WI38 (cell line): Measurements from ENCODE around the gene RSPH1.

Source experiments
- H3K4me3 ChIP-seq: 2 replicates; pipeline ENCODE4 v1.5.1; 2011; ENCODE audit warnings: low read depth, mild to moderate bottlenecking, control low read depth, low read length
- TF ChIP-seq, protein P1 (sequence below): IDR thresholded peaks from 2 replicates; pipeline ENCODE4 v1.5.1; 2012; ENCODE audit warnings: low read depth, mild to moderate bottlenecking, control low read depth, low read length

Gene RSPH1

GRCh38 chr21:42475526-42476387 is 20.3 kb downstream of the RSPH1 start:
- TF ChIP-seq, protein P1, sequence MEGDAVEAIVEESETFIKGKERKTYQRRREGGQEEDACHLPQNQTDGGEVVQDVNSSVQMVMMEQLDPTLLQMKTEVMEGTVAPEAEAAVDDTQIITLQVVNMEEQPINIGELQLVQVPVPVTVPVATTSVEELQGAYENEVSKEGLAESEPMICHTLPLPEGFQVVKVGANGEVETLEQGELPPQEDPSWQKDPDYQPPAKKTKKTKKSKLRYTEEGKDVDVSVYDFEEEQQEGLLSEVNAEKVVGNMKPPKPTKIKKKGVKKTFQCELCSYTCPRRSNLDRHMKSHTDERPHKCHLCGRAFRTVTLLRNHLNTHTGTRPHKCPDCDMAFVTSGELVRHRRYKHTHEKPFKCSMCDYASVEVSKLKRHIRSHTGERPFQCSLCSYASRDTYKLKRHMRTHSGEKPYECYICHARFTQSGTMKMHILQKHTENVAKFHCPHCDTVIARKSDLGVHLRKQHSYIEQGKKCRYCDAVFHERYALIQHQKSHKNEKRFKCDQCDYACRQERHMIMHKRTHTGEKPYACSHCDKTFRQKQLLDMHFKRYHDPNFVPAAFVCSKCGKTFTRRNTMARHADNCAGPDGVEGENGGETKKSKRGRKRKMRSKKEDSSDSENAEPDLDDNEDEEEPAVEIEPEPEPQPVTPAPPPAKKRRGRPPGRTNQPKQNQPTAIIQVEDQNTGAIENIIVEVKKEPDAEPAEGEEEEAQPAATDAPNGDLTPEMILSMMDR = no peak
- H3K4me3 ChIP-seq = no peak overlapping the region

DNA sequence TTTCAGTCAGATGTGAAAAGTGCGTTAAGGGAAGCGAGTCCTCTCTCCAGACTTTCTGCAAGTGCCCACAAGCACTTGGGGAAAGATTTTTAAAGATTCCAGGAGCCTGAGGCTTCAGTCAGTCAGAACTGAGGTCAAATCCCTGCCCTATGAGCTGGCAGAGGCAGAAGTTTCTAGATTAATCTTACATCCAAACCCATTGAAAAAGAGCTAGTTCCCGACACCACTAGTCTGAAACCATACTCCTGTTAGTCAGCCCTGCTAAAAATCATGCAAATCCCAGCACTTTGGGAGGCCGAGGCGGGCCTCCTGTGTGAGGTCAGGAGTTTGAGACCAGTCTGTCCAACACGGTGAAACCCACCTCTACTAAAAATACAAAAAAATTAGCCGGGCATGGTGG is 21.0 kb downstream of the RSPH1 start:
- H3K4me3 ChIP-seq = no peak overlapping the region
- TF ChIP-seq, protein P1 = no peak

DNA sequence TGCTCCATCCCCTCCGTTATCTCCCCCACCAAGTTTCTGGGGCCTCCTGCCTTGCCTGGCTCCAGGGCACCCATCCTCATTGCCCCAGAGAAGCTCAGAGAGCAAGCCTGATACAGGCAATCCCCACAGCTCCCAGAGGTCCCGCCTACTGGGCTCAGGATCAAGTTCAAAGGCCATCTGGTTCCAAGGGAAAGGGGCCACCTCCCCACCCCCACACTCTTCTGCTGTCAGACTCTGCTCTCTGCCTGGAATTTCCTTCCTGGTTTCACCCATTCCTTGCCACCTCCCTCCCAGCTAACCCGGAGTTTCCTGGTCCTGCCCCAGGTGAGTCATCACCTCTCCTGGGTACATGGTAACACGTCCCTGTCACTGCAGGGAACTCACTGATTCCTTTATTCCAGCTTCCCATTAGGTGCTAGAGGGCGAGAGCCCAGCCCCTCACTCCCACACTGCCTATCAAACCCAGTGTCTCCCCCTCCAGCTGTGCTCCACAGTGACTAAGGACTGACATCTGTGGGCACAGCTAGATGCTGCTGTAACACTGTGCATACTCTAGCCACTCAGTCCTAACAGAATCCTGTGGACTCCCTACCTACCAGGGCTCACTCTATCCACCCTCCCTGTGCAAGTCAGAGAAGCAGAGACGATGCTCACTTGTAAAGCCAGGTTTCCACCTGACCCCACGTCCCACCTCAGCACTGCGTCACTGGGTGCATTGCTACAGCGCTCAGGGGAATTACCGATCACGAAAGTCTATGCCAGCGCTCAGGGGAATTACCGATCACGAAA is 21.8 kb downstream of the RSPH1 start:
- TF ChIP-seq, protein P1 = no peak

GRCh38 chr21:42473498-42474042 is 22.5 kb downstream of the RSPH1 start:
- no peak overlapping the region for H3K4me3 ChIP-seq
- TF ChIP-seq, protein P1 = no peak

More for the DNA sequence above, 21.8 kb downstream of the RSPH1 start:
- no peak overlapping the region for H3K4me3 ChIP-seq

DNA sequence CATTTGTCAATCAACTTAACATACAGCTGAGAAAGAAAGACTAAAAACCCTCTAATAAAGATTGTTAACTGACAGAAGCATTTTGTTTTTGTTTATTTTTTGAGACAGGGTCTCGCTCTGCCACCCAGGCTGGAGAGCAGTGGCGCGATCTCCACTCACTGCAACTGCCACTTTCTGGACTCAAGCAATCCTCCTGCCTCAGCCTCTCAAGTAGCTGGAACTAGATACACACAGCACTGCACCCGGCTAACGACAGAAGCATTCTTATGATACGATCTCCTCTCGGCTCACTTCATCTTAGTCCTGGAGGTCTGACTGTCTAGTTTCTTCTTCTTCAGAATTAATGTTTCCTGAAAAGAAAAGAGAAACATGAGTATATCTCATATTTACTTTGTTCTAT is 23.5 kb downstream of the RSPH1 start:
- no peak overlapping the region for H3K4me3 ChIP-seq
- TF ChIP-seq, protein P1 = no peak

GRCh38 chr21:42471716-42472330 is 24.2 kb downstream of the RSPH1 start:
- TF ChIP-seq, protein P1 = no peak
- H3K4me3 ChIP-seq = no peak overlapping the region
